ENCODE measurements around the gene DLGAP1.

DNA sequence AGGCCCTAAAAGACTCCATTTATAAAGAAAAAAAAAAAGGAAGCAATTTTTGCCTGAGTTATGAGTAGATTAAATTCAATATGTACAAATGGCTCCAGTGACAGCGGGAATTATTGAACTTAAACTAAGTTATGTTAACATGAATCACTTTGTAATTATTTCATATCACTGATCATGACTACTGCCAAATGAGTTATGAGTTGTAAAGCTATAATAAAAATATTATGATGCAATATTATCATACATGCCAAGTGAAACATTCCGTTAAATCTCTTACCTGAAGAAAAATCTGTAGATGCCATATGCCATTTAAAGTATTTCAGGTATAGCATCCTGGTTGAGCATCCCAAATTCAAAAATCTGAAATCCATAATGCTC, 217.5 kb downstream of the DLGAP1 start:
- TF ChIP-seq POLR2A (IDR thresholded peaks at IDR 0.05; ENCODE audit: low read length) (no peak), GATA1 (IDR thresholded peaks at IDR 0.05; ENCODE audit: low read depth, low read length) (no peak)

All from erythroblast (primary cell).